NB4 (cell line): ENCODE results near the gene STAB2.

Source experiments
- DNase-seq: peaks from one replicate; pipeline ENCODE4 v3.0.0; 2010; ENCODE audit warnings: low read depth
- H3K4me3 ChIP-seq: one replicate; pipeline ENCODE4 v1.5.1; 2011; ENCODE audit warnings: mild to moderate bottlenecking, low read depth, low read length, moderate library complexity
- MAX ChIP-seq: IDR thresholded peaks from 2 replicates; pipeline ENCODE4 v1.6.1; 2011; ENCODE audit warnings: low read depth, low read length
- MYC ChIP-seq: IDR thresholded peaks from 2 replicates; pipeline ENCODE4 v1.6.1; 2011; ENCODE audit warnings: low read depth, low read length
- POLR2A ChIP-seq: IDR thresholded peaks from 2 replicates; pipeline ENCODE4 v1.6.1; 2011; ENCODE audit warnings: mild to moderate bottlenecking; ENCODE audit not compliant: insufficient read length; ENCODE audit errors: extremely low read depth
- TF ChIP-seq, protein P1 (sequence below): IDR thresholded peaks from one replicate; pipeline ENCODE4 v1.5.1; 2012; ENCODE audit warnings: low read depth, low read length

The STAB2 gene

GRCh38 chr12:103586791-103587370, at the start of gene STAB2:
Gene STAB2 (plus strand): TSS chr12:103587273. CDS start chr12:103587477, 204 bp downstream.
- H3K4me3 ChIP-seq, result no peak within 1 kb of the TSS
- no peak for DNase-seq

GRCh38 chr12:103538397-103538796, 48.7 kb upstream of the STAB2 start:
- DNase-seq, result no peak
- TF ChIP-seq POLR2A, result no peak
- no peak for TF ChIP-seq MYC
- TF ChIP-seq, protein P1, sequence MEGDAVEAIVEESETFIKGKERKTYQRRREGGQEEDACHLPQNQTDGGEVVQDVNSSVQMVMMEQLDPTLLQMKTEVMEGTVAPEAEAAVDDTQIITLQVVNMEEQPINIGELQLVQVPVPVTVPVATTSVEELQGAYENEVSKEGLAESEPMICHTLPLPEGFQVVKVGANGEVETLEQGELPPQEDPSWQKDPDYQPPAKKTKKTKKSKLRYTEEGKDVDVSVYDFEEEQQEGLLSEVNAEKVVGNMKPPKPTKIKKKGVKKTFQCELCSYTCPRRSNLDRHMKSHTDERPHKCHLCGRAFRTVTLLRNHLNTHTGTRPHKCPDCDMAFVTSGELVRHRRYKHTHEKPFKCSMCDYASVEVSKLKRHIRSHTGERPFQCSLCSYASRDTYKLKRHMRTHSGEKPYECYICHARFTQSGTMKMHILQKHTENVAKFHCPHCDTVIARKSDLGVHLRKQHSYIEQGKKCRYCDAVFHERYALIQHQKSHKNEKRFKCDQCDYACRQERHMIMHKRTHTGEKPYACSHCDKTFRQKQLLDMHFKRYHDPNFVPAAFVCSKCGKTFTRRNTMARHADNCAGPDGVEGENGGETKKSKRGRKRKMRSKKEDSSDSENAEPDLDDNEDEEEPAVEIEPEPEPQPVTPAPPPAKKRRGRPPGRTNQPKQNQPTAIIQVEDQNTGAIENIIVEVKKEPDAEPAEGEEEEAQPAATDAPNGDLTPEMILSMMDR, result no peak
- TF ChIP-seq MAX, result no peak
- no peak overlapping the region for H3K4me3 ChIP-seq

More at GRCh38 chr12:103586791-103587370, at the start of gene STAB2:
- TF ChIP-seq, protein P1, result no peak
- TF ChIP-seq POLR2A, result no peak
- TF ChIP-seq MAX, result no peak
- no peak for TF ChIP-seq MYC

DNA sequence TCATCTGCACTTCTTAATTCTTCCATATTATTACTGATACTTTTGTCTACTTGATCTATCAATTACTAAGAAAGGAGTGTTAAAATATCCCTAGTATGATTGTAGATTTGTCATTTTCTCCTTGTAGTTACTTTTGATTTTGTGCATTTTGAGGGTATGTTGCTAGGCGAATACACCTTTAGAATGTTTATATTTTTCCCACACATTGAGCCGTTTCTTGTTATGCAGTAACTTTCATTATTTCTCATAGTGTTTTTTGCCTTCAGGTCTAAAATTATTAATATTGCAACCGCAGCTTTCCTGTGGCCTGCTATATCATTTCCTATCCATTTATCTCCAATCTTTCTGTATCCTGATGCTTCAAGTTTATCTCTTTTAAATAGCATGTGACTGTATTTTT, 46.8 kb upstream of the STAB2 start:
- H3K4me3 ChIP-seq, result no peak overlapping the region
- no peak for DNase-seq
- TF ChIP-seq MAX (no peak), POLR2A (no peak), MYC (no peak)
- TF ChIP-seq, protein P1, result no peak

DNA sequence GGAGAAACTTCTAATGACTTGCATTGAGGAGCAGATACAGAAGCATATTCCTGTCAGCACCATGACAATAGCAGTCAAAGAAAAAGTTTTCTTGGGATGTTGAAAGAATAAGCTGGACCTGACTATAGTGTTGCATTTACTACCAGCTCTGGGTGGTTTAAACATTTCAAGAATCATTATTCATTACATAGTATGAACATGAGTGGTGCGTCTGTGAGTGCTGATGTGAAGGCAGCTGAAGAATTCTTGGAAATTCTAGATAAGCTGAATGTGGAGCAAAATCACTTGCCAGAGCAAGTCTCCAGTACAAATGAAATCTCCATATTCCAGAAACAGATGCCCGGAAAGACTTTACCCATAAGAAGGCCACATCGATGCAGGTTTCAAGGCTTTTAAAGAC, 45.0 kb upstream of the STAB2 start:
- TF ChIP-seq POLR2A, result no peak
- TF ChIP-seq, protein P1, result no peak
- TF ChIP-seq MYC, result no peak
- no peak for TF ChIP-seq MAX
- H3K4me3 ChIP-seq, result no peak overlapping the region
- DNase-seq, result no peak

GRCh38 chr12:103546959-103547358, 40.1 kb upstream of the STAB2 start:
- H3K4me3 ChIP-seq, result no peak overlapping the region
- DNase-seq, result no peak
- TF ChIP-seq MAX, result no peak
- TF ChIP-seq MYC, result no peak
- TF ChIP-seq POLR2A, result no peak
- TF ChIP-seq, protein P1, result no peak
